AG04449 (cell line): ENCODE results near the gene RLBP1.
A peak's percentile ranks its signal among the peaks of the same experiment; 100 is the strongest.
"Not testable (repeated sequence)": the region's sequence is repeated elsewhere in the genome, so short reads cannot be mapped to it uniquely, and the experiment has no call there.

Source experiments
- CTCF ChIA-PET: fragments of 350-600 bp; formaldehyde crosslinking; extraction: SDS; loops from one replicate; lab custom pipeline; 2021; ENCODE audit warnings: antibody characterized with exemption; lab: Yijun Ruan, JAX
- POLR2A ChIA-PET: fragments of 400-600, 350-600 bp; formaldehyde crosslinking; extraction: SDS; loops from one replicate; lab custom pipeline; 2020; ENCODE audit warnings: antibody characterized with exemption, inconsistent platforms; lab: Yijun Ruan, JAX
- DNase-seq: peaks from one replicate; pipeline ENCODE4 v3.0.0-alpha.2; 2010; ENCODE audit warnings: low read depth, low spot score
- H3K4me3 ChIP-seq: 2 replicates; pipeline ENCODE4 v1.5.1; 2011; ENCODE audit warnings: low read depth, mild to moderate bottlenecking, control low read depth, low read length
- CTCF ChIP-seq: IDR thresholded peaks from one replicate; pipeline ENCODE4 v1.5.1; 2011; ENCODE audit warnings: mild to moderate bottlenecking, moderate library complexity, low read length, control low read depth, inconsistent platforms; ENCODE audit not compliant: insufficient read depth; ENCODE audit errors: missing control alignments

The RLBP1 gene

GRCh38 chr15:89243046-89243690 is 21.8 kb upstream of the RLBP1 start:
- TF ChIP-seq CTCF: no peak
- ChIA-PET CTCF (interaction anchor here (0.7 to 3.3 kb wide), 5 partner anchors 8 to 187 kb away, joined by 3 to 26 read pairs (median 3); no protein-coding TSS in a partner anchor), POLR2A (interaction anchor here (0.8 kb wide), 1 partner anchor 37 kb away, joined by 3 read pairs; no protein-coding TSS in a partner anchor)

GRCh38 chr15:89239883-89240810 is 18.8 kb upstream of the RLBP1 start:
- DNase-seq, H3K4me3 ChIP-seq, POLR2A ChIA-PET: not testable (repeated sequence)
- CTCF ChIA-PET: interaction anchor here (1.0 to 3.3 kb wide), 2 partner anchors 33 to 182 kb away, joined by 3 to 16 read pairs; no protein-coding TSS in a partner anchor

More at GRCh38 chr15:89243046-89243690, 21.8 kb upstream of the RLBP1 start:
- DNase-seq: no peak
- H3K4me3 ChIP-seq: peak overlapping the region; percentile 95

- TF ChIP-seq CTCF: no peak
- DNase-seq: no peak
- POLR2A ChIA-PET: no interaction called here
- CTCF ChIA-PET: interaction anchor here (3.3 kb wide), 1 partner anchor 25 kb away, joined by 31 read pairs; no protein-coding TSS in a partner anchor
- H3K4me3 ChIP-seq: no peak overlapping the region
Measured at GRCh38 chr15:89231832-89232231, 10.5 kb upstream of the RLBP1 start.

GRCh38 chr15:89230277-89230676 is 8.9 kb upstream of the RLBP1 start:
- H3K4me3 ChIP-seq: no peak overlapping the region
- CTCF ChIA-PET: interaction anchor here (1.2 to 3.3 kb wide), 2 partner anchors 24 to 69 kb away, joined by 3 to 31 read pairs; no protein-coding TSS in a partner anchor
- POLR2A ChIA-PET: no interaction called here

GRCh38 chr15:89227425-89227824 is 6.0 kb upstream of the RLBP1 start:
- no peak for DNase-seq
- CTCF ChIA-PET: interaction anchor here (4.7 kb wide), 1 partner anchor 21 kb away, joined by 32 read pairs; no protein-coding TSS in a partner anchor
- POLR2A ChIA-PET: no interaction called here
- H3K4me3 ChIP-seq: no peak overlapping the region
- TF ChIP-seq CTCF: no peak

More at GRCh38 chr15:89230277-89230676, 8.9 kb upstream of the RLBP1 start:
- TF ChIP-seq CTCF: peak; percentile 29
- no peak for DNase-seq

GRCh38 chr15:89226359-89227221 is 5.2 kb upstream of the RLBP1 start:
- no peak for TF ChIP-seq CTCF
- CTCF ChIA-PET: interaction anchor here (0.8 to 4.7 kb wide), 4 partner anchors 9 to 63 kb away, joined by 3 to 32 read pairs (median 4); no protein-coding TSS in a partner anchor
- POLR2A ChIA-PET: no interaction called here
- no peak for DNase-seq
- no peak overlapping the region for H3K4me3 ChIP-seq
